K562 (cell line): Measurements from ENCODE around the gene C17orf113. TPM values are rescaled to one million over a fixed set of nuclear protein-coding genes. Genes with fewer than 3 reads are reported as not detected.
A peak's percentile ranks its signal among the peaks of the same experiment; 100 is the strongest.

ENCODE experiments used
- ARID4B ChIP-seq: sonication (generic); formaldehyde crosslinking; IDR thresholded peaks from 2 replicates; pipeline ENCODE4 v1.8.0; 2022; ENCODE audit warnings: mild to moderate bottlenecking, missing genetic modification reagents
- BCL6 ChIP-seq: fragments of 250-450 bp; sonication (Bioruptor Pico); IDR thresholded peaks from 2 replicates; pipeline ENCODE4 v1.4.0; 2020
- CHAMP1 ChIP-seq: fragments of 450-650 bp; IDR thresholded peaks from 2 replicates; pipeline ENCODE4 v1.6.1; 2016; ENCODE audit warnings: mild to moderate bottlenecking
- ETV6 ChIP-seq, 3 experiments: fragments of 150-350 bp in 1 of 3; sonication (generic) in 1 of 3; formaldehyde crosslinking in 1 of 3; IDR thresholded peaks; 2 replicates each; pipeline versions ENCODE4 v1.6.1 to v1.8.0; 2014 to 2022; ENCODE audit warnings: borderline replicate concordance in 2 of 3, low read depth in 2 of 3, antibody characterized with exemption in 1 of 3, low read length in 1 of 3, mild to moderate bottlenecking in 1 of 3, missing genetic modification reagents in 1 of 3
- HNRNPL ChIP-seq: fragments of 200-400 bp; formaldehyde crosslinking; IDR thresholded peaks from 2 replicates; pipeline ENCODE4 v1.6.1; 2017; ENCODE audit warnings: low read depth, mild to moderate bottlenecking, low read length
- IFI16 ChIP-seq: fragments of 250-450 bp; sonication (Bioruptor Pico); IDR thresholded peaks from 2 replicates; pipeline ENCODE4 v2.1.2; 2022; ENCODE audit warnings: mild to moderate bottlenecking, inconsistent platforms
- KLF13 ChIP-seq: fragments of 450-650 bp; IDR thresholded peaks from 2 replicates; pipeline ENCODE4 v1.6.1; 2016; ENCODE audit warnings: missing genetic modification characterization, low read depth, mild to moderate bottlenecking, missing compliant biosample characterization, moderate library complexity, borderline replicate concordance
- NEUROD1 ChIP-seq: fragments of 150-350 bp; IDR thresholded peaks from 2 replicates; pipeline ENCODE4 v1.6.1; 2014; ENCODE audit warnings: borderline replicate concordance, low read length, low read depth; ENCODE audit not compliant: partially characterized antibody
- NRF1 ChIP-seq, 2 experiments: fragments of 450-650 bp; IDR thresholded peaks in 1 of 2; conservative IDR thresholded peaks in 1 of 2; 2 replicates each; pipeline ENCODE4 v1.6.1; 2014; ENCODE audit warnings: mild to moderate bottlenecking in 2 of 2
- POLR2A ChIP-seq: fragments of 450-650 bp; conservative IDR thresholded peaks from 2 replicates; pipeline ENCODE4 v1.6.1; 2016
- POLR2AphosphoS2 ChIP-seq: IDR thresholded peaks from 2 replicates; pipeline ENCODE4 v1.6.1; 2012; ENCODE audit warnings: low read length, improper control_type of control experiment
- PRPF4 ChIP-seq: fragments of 200-400 bp; formaldehyde crosslinking; IDR thresholded peaks from one replicate; pipeline ENCODE4 v1.6.1; 2017; ENCODE audit warnings: low read length, low read depth, mild to moderate bottlenecking; ENCODE audit not compliant: insufficient read depth, poor library complexity, severe bottlenecking
- SP2 ChIP-seq: IDR thresholded peaks from 2 replicates; pipeline ENCODE4 v1.6.1; 2011; ENCODE audit warnings: mild to moderate bottlenecking, low read depth, low read length, moderate library complexity; ENCODE audit not compliant: poor library complexity, severe bottlenecking; ENCODE audit errors: extremely low read depth
- ZNF143 ChIP-seq: sonication (generic); formaldehyde crosslinking; IDR thresholded peaks from 2 replicates; pipeline ENCODE4 v1.9.0; 2022; ENCODE audit warnings: mild to moderate bottlenecking, missing genetic modification reagents
- ZNF324 ChIP-seq: fragments of 250-450 bp; sonication (Bioruptor Pico); IDR thresholded peaks from 2 replicates; pipeline ENCODE4 v1.4.0; 2020; ENCODE audit warnings: mild to moderate bottlenecking
- polyA plus RNA-seq, 8 experiments: library from polyadenylated mRNA; depleted of rRNA in 4 of 8; stranded (reverse) in 5 of 8; unstranded in 3 of 8; fragments of >200 nt; fragmentation: Nextera tagmentation in 2 of 8; fragmentation: Illumina TruSeq in 1 of 8; extraction: Ambion mirVana in 2 of 8; extraction: Trizol in 1 of 8; gene quantifications; 2 replicates each; pipeline versions ENCODE4 v1.2.1 to v1.2.3, GENCODE V29; 2011 to 2014; ENCODE audit warnings: inconsistent platforms in 1 of 8, missing spikeins in 1 of 8
- total RNA-seq, 7 experiments: library from RNA; depleted of rRNA in 6 of 7; stranded (reverse); fragments of >200 nt in 6 of 7; fragmentation: Illumina TruSeq in 2 of 7; extraction: Trizol in 2 of 7; gene quantifications; 2 replicates each; pipeline versions ENCODE4 v1.2.1 to v1.2.3, GENCODE V29; 2011 to 2021; ENCODE audit warnings: low replicate concordance in 1 of 7
- TF ChIP-seq, protein P1 (sequence below): sonication (generic); formaldehyde crosslinking; IDR thresholded peaks from 2 replicates; pipeline ENCODE4 v1.8.0; 2022; ENCODE audit warnings: mild to moderate bottlenecking, missing genetic modification reagents
- TF ChIP-seq, protein P2 (sequence below): fragments of 250-450 bp; sonication (Bioruptor Pico); IDR thresholded peaks from 2 replicates; pipeline ENCODE4 v1.8.0; 2022; ENCODE audit warnings: moderate library complexity, mild to moderate bottlenecking, inconsistent platforms

Gene C17orf113
- total and polyA plus RNA-seq, 9 of the 15 experiments (the other 6 are each of a cell fraction or from before 2014, with no cell fraction given), result 0.10 to 1.2 (median 0.31) TPM

GRCh38 chr17:42025191-42025579 lies 25.2 kb downstream of the C17orf113 start (continued):
- no peak for TF ChIP-seq ETV6 (IDR thresholded peaks at IDR 0.05; ENCODE audit: borderline replicate concordance in 1 of 2, low read depth in 2 of 2, low read length in 1 of 2)
- no peak for TF ChIP-seq ETV6 (CRISPR knock-in tag; IDR thresholded peaks at IDR 0.05; ENCODE audit: borderline replicate concordance)
- no peak for TF ChIP-seq BCL6
- no peak for TF ChIP-seq PRPF4
- no peak for TF ChIP-seq ZNF143
- TF ChIP-seq POLR2A, result no peak
- TF ChIP-seq CHAMP1, result no peak
- no peak for TF ChIP-seq SP2
- no peak for TF ChIP-seq HNRNPL
- TF ChIP-seq ARID4B, result no peak
- no peak for TF ChIP-seq ZNF324
- no peak for TF ChIP-seq KLF13 (tag)
- no peak for TF ChIP-seq NRF1 (conservative IDR thresholded peaks at IDR 0.05 in 1 of 2, IDR thresholded peaks at IDR 0.05 in 1 of 2)
- peak; percentile 65; the same call in 1 of the 2 replicates for TF ChIP-seq POLR2AphosphoS2
- no peak for TF ChIP-seq IFI16 (CRISPR knock-in tag)
- TF ChIP-seq, protein P1, sequence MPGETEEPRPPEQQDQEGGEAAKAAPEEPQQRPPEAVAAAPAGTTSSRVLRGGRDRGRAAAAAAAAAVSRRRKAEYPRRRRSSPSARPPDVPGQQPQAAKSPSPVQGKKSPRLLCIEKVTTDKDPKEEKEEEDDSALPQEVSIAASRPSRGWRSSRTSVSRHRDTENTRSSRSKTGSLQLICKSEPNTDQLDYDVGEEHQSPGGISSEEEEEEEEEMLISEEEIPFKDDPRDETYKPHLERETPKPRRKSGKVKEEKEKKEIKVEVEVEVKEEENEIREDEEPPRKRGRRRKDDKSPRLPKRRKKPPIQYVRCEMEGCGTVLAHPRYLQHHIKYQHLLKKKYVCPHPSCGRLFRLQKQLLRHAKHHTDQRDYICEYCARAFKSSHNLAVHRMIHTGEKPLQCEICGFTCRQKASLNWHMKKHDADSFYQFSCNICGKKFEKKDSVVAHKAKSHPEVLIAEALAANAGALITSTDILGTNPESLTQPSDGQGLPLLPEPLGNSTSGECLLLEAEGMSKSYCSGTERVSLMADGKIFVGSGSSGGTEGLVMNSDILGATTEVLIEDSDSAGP, result no peak
- TF ChIP-seq, protein P2, sequence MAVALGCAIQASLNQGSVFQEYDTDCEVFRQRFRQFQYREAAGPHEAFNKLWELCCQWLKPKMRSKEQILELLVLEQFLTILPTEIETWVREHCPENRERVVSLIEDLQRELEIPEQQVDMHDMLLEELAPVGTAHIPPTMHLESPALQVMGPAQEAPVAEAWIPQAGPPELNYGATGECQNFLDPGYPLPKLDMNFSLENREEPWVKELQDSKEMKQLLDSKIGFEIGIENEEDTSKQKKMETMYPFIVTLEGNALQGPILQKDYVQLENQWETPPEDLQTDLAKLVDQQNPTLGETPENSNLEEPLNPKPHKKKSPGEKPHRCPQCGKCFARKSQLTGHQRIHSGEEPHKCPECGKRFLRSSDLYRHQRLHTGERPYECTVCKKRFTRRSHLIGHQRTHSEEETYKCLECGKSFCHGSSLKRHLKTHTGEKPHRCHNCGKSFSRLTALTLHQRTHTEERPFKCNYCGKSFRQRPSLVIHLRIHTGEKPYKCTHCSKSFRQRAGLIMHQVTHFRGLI (CRISPR knock-in tag), result no peak
- no peak for TF ChIP-seq NEUROD1
